ENCODE measurements around the gene CYP8B1.
A peak's percentile ranks its signal among the peaks of the same experiment; 100 is the strongest.
"Not testable (repeated sequence)": the region's sequence is repeated elsewhere in the genome, so short reads cannot be mapped to it uniquely, and the experiment has no call there.

Gene CYP8B1

GRCh38 chr3:42883251-42883930, 7.7 kb upstream of the CYP8B1 start:
- DNase-seq, result not testable (repeated sequence)

- peak; percentile 78 for DNase-seq
Observed at GRCh38 chr3:42880601-42881451, 5.1 kb upstream of the CYP8B1 start.

GRCh38 chr3:42880183-42880582, 4.5 kb upstream of the CYP8B1 start:
- DNase-seq, result no peak

GRCh38 chr3:42877881-42878280, 2.2 kb upstream of the CYP8B1 start:
- DNase-seq, result no peak

GRCh38 chr3:42876940-42877720, 1.5 kb upstream of the CYP8B1 start:
- DNase-seq, result no peak

GRCh38 chr3:42876401-42876800, 722 bp upstream of the CYP8B1 start:
- no peak for DNase-seq

GRCh38 chr3:42874749-42875148, 930 bp downstream of the CYP8B1 start:
- DNase-seq, result no peak

- DNase-seq, result no peak
Observed at GRCh38 chr3:42873221-42873982, 2.3 kb downstream of the CYP8B1 start.

- no peak for DNase-seq
Observed at GRCh38 chr3:42872718-42873117, 3.0 kb downstream of the CYP8B1 start.

- DNase-seq, result no peak
Observed at GRCh38 chr3:42871592-42872196, 4.0 kb downstream of the CYP8B1 start.

GRCh38 chr3:42868841-42869240, 6.8 kb downstream of the CYP8B1 start:
- no peak for DNase-seq

- no peak for DNase-seq
Observed at GRCh38 chr3:42867138-42867537, 8.5 kb downstream of the CYP8B1 start.

GRCh38 chr3:42865256-42865655, 10.4 kb downstream of the CYP8B1 start:
- no peak for DNase-seq

- no peak for DNase-seq
Observed at GRCh38 chr3:42864321-42864950, 11.2 kb downstream of the CYP8B1 start.

- DNase-seq, result no peak
Observed at GRCh38 chr3:42856544-42856943, 19.1 kb downstream of the CYP8B1 start.

GRCh38 chr3:42855547-42856380, 19.9 kb downstream of the CYP8B1 start:
- no peak for DNase-seq

- no peak for DNase-seq
Observed at GRCh38 chr3:42855219-42855546, 20.5 kb downstream of the CYP8B1 start.

GRCh38 chr3:42853739-42854302, 21.9 kb downstream of the CYP8B1 start:
- DNase-seq, result no peak

GRCh38 chr3:42853056-42853455, 22.6 kb downstream of the CYP8B1 start:
- no peak for DNase-seq

GRCh38 chr3:42852441-42852840, 23.2 kb downstream of the CYP8B1 start:
- DNase-seq, result no peak

All from NK-92 treated with Interleukin-12 subunit alpha and Interleukin-12 subunit beta, amount 100 ng/mL, for 24 hours (cell line).